ENCODE measurements around the gene LAMA5. TPM values are rescaled to one million over a fixed set of nuclear protein-coding genes. Genes with fewer than 3 reads are reported as not detected.

LAMA5 gene
- total and polyA plus RNA-seq, 2 of the 8 experiments (the other 6 are each of a cell fraction or from before 2014, with no cell fraction given), result 34.4 to 225 TPM

GRCh38 chr20:62412194-62413024 lies 45.3 kb upstream of the LAMA5 start (continued):
- no peak for TF ChIP-seq CHD7 (IDR thresholded peaks at IDR 0.05; ENCODE audit: insufficient replicate concordance, low read length)

Data from H1 (cell line).